ENCODE results near the gene LASP1.
"Not testable (repeated sequence)": the region's sequence is repeated elsewhere in the genome, so short reads cannot be mapped to it uniquely, and the experiment has no call there.

DNA sequence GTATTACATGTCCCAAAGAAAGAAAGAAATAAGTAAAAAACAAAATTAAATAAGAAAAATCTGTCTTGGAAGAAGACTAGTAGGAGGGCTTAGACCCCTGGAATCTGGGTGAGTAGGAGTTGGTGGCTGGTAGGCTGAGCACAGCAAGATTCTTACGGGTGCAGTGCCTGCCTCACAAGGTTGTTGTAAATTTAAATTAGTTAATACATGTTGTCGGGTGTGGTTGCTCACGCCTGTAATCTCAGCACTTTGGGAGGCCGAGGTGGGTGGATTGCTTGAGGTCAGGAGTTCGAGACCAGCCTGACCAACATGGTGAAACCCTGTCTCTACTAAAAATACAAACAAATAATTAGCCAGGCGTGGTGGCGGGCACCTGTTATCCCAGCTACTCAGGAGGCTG is 83.9 kb downstream of the LASP1 start:
- TF ChIP-seq, protein P1, sequence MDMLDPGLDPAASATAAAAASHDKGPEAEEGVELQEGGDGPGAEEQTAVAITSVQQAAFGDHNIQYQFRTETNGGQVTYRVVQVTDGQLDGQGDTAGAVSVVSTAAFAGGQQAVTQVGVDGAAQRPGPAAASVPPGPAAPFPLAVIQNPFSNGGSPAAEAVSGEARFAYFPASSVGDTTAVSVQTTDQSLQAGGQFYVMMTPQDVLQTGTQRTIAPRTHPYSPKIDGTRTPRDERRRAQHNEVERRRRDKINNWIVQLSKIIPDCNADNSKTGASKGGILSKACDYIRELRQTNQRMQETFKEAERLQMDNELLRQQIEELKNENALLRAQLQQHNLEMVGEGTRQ (IDR thresholded peaks at IDR 0.05; ENCODE audit: borderline replicate concordance, low read depth, low read length), result not testable (repeated sequence)
- TF ChIP-seq CTCF (IDR thresholded peaks at IDR 0.05); POLR2AphosphoS5 (IDR thresholded peaks at IDR 0.05; ENCODE audit: low read depth, low read length); CHD2 (IDR thresholded peaks at IDR 0.05; ENCODE audit: low read length, partially characterized antibody): not testable (repeated sequence)

Data from SK-N-SH (cell line).